CD4-positive, alpha-beta T cell (primary cell): ENCODE data around the gene PLP2. TPM values are rescaled to one million over a fixed set of nuclear protein-coding genes. Genes with fewer than 3 reads are reported as not detected.

Experiments
- ATAC-seq: fragments of 200-7000 bp; cut with Tn5 transposase; one replicate; pipeline ENCODE4 v1.10.0; 2022; ENCODE audit warnings: mild to moderate bottlenecking; ENCODE audit not compliant: poor library complexity
- CTCF ChIA-PET: fragments of 350-600 bp; sonication (Branson Sonifier 250); formaldehyde crosslinking; loops from one replicate; lab custom pipeline; 2021; ENCODE audit warnings: antibody characterized with exemption, inconsistent platforms; lab: Charles Lee
- POLR2A ChIA-PET: fragments of 350-600 bp; sonication (Branson Sonifier 250); formaldehyde crosslinking; loops from one replicate; lab custom pipeline; 2021; ENCODE audit warnings: antibody characterized with exemption, inconsistent platforms; lab: Charles Lee
- DNase-seq, 14 experiments: peaks; one replicate each; pipeline ENCODE4 v3.0.0-alpha.2; 2013 to 2020; ENCODE audit warnings: mixed read lengths in 2 of 14
- H3K27ac ChIP-seq, 2 donors: one replicate each; pipeline versions ENCODE4 v1.5.1 to v1.7.0; 2013; ENCODE audit warnings: low read length in 2 of 2, low read depth in 1 of 2, mild to moderate bottlenecking in 1 of 2
- H3K27me3 ChIP-seq, 2 experiments: 1 replicate in 1 of 2; 2 replicates in 1 of 2; pipeline versions ENCODE4 v1.6.1 to v1.7.0; 2013; ENCODE audit warnings: low read length in 2 of 2, control low read depth in 1 of 2, mild to moderate bottlenecking in 1 of 2, moderate library complexity in 1 of 2; ENCODE audit not compliant: insufficient read depth in 2 of 2, control insufficient read depth in 1 of 2
- H3K36me3 ChIP-seq: one replicate; pipeline ENCODE4 v1.6.1; 2013; ENCODE audit warnings: low read length, control low read depth; ENCODE audit not compliant: insufficient read depth
- H3K4me1 ChIP-seq: one replicate; pipeline ENCODE4 v1.6.1; 2013; ENCODE audit warnings: low read length, control low read depth; ENCODE audit not compliant: insufficient read depth
- H3K4me3 ChIP-seq: one replicate; pipeline ENCODE4 v1.5.1; 2013; ENCODE audit warnings: mild to moderate bottlenecking, low read length, moderate library complexity
- H3K9me3 ChIP-seq, 2 experiments: 1 replicate in 1 of 2; 2 replicates in 1 of 2; pipeline versions ENCODE4 v1.6.1 to v1.7.0; 2013; ENCODE audit warnings: low read length in 2 of 2, mild to moderate bottlenecking in 2 of 2, control low read depth in 1 of 2, moderate library complexity in 1 of 2; ENCODE audit not compliant: control insufficient read depth in 1 of 2, insufficient read depth in 1 of 2
- H3K27ac Mint-ChIP-seq: one replicate; pipeline ENCODE4 v1.8.0; 2020; ENCODE audit warnings: mixed read lengths
- H3K27me3 Mint-ChIP-seq: one replicate; pipeline ENCODE4 v1.8.0; 2021; ENCODE audit warnings: mixed read lengths
- H3K36me3 Mint-ChIP-seq: one replicate; pipeline ENCODE4 v1.8.0; 2021; ENCODE audit warnings: low read depth, mixed read lengths
- H3K4me1 Mint-ChIP-seq: one replicate; pipeline ENCODE4 v1.8.0; 2021; ENCODE audit warnings: low read depth, mixed read lengths
- H3K4me3 Mint-ChIP-seq: one replicate; pipeline ENCODE4 v1.8.0; 2020; ENCODE audit warnings: mild to moderate bottlenecking, mixed read lengths
- H3K9me3 Mint-ChIP-seq: one replicate; pipeline ENCODE4 v1.8.0; 2020; ENCODE audit warnings: mixed read lengths
- intact Hi-C, 2 experiments: fragments of 100-400 bp; cut with DNase I in 1 of 2; cut with micrococcal nuclease in 1 of 2; formaldehyde crosslinking; loops; one replicate each; pipeline versions ENCODE4 v1.15.1 to v1.9.0; 2023 to 2025; cut with DNase I, micrococcal nuclease
- total RNA-seq, 174 experiments: library from RNA in 2 of 174; stranded (reverse) in 2 of 174; gene quantifications; one replicate each; pipeline ENCODE4 v1.2.3 and lab custom pipeline; 2021 to 2026
- TF ChIP-seq, protein P1 (sequence below): fragments of 200-600 bp; IDR thresholded peaks from one replicate; pipeline ENCODE4 v1.8.0; 2022; ENCODE audit warnings: antibody characterized with exemption, mild to moderate bottlenecking

Gene PLP2
- total RNA-seq, 2 experiments from 2014 or later: 124 to 128 TPM

DNA sequence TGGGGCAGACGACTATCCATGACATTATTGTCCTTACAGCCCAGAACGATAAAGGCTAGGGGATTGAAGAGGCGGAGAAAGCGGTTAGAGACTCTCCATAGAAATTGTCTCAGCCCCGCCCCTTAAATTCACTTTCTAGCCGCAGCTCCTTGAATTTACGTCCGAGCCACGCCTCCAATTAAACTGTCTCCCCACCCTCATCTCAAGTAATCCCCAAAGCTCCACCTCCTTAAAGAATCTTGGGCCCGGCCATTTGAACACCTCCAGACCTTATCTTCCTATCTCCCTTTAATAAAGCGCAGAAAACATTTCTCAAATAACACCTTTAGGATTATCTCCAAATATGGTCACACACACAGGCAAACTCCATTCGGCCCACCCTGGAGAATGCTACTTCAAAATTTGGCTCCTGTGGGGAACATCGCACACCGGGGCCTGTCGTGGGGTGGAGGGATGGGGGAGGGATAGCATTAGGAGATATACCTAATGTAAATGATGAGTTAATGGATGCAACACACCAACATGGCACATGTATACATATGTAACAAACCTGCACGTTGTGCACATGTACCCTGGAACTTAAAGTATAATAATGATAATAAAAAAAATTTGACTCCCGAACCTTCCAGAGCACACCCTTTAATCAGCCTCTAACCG, 16.3 kb upstream of the PLP2 start:
- TF ChIP-seq, protein P1, sequence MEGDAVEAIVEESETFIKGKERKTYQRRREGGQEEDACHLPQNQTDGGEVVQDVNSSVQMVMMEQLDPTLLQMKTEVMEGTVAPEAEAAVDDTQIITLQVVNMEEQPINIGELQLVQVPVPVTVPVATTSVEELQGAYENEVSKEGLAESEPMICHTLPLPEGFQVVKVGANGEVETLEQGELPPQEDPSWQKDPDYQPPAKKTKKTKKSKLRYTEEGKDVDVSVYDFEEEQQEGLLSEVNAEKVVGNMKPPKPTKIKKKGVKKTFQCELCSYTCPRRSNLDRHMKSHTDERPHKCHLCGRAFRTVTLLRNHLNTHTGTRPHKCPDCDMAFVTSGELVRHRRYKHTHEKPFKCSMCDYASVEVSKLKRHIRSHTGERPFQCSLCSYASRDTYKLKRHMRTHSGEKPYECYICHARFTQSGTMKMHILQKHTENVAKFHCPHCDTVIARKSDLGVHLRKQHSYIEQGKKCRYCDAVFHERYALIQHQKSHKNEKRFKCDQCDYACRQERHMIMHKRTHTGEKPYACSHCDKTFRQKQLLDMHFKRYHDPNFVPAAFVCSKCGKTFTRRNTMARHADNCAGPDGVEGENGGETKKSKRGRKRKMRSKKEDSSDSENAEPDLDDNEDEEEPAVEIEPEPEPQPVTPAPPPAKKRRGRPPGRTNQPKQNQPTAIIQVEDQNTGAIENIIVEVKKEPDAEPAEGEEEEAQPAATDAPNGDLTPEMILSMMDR: no peak
- ATAC-seq (peak; percentile 31), DNase-seq (peak in 7 of 14 experiments; percentile 12 to 75 (median 57))
- Mint-ChIP-seq H3K36me3 (peaks cover 11% of the 10 kb centered on the region), H3K27ac (peak overlapping the region; percentile 99), H3K9me3 (no peaks in the 10 kb centered on the region), H3K4me3 (peak overlapping the region; percentile 94), H3K27me3 (no peaks in the 10 kb centered on the region), H3K4me1 (peaks cover 20% of the 10 kb centered on the region)
- intact Hi-C loops: no loop called here
- Histone ChIP-seq H3K27me3 (no peaks in the 10 kb centered on the region), H3K4me1 (peaks cover 14% of the 10 kb centered on the region), H3K9me3 (no peaks in the 10 kb centered on the region), H3K36me3 (no peaks in the 10 kb centered on the region), H3K27ac (peak overlapping the region; percentile 65 to 79), H3K4me3 (peak overlapping the region; percentile 61)
- POLR2A ChIA-PET: interaction anchor here (0.6 to 2.9 kb wide), 19 partner anchors 9 to 1923 kb away, joined by 3 to 25 read pairs (median 5); partner anchors contain the start of genes CLCN5, GRIPAP1, HDAC6 and OTUD5
- CTCF ChIA-PET: interaction anchor here (0.6 to 1.6 kb wide), 11 partner anchors 8 to 114 kb away, joined by 3 to 15 read pairs (median 4); partner anchors contain the start of genes GPKOW, PLP2 and PPP1R3F

DNA sequence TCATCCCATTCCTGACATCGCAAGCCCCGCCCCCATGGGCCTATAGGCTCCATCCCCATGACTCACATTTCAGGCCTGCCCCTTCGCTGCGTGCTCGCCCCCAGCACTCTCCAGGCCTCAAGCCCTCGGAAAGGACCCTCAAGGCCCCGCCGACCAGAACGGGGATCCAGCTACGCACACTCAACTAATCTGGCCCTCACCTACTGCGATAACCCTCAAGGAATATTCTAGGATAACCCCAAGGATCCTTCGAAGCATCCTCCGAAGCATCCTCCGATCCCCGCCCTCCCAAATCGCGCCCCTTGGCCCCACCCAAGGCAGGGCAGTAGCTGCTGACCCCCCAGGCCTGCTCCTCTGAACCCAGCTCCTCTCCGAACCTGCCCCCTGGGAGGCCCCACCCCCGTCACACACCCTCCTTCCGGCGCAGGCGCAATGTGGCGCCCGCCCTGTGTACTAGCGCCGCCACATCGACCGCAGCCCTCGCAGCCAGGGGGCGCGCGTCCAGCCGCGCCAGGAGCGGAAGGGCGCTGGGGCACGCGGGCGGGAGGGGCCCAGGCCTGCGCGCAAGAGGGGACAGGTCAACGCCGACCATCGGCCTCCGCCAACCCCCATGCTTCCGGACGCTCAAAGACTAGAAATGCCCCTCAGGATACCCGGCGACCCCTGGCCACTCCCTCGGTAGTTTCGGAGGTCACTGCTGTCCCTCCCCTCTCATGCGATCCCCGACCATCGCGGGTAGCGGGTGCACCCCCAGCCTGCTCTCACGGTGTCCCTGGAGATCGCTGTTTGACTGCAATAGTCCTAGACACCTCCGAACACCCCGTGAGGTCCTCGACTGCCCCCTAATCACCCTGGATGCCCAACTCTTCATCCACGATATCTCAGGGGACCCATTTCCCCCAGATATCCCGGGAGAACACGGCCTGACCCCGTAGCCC, 15.5 kb upstream of the PLP2 start:
- H3K36me3 ChIP-seq: no peaks in the 10 kb centered on the region
- TF ChIP-seq, protein P1: peak; percentile 61
- ATAC-seq: peak; percentile 91
- intact Hi-C loops: loop anchor here in 1 of 2 experiments (1.0 kb wide), 1 partner anchor 33 kb away; the partner anchor contains the start of gene GPKOW
- H3K4me1 ChIP-seq: peaks cover 14% of the 10 kb centered on the region
- Mint-ChIP-seq H3K4me1 (peaks cover 20% of the 10 kb centered on the region), H3K9me3 (no peaks in the 10 kb centered on the region), H3K27ac (peak overlapping the region; percentile 99), H3K27me3 (no peaks in the 10 kb centered on the region), H3K36me3 (peaks cover 11% of the 10 kb centered on the region), H3K4me3 (peak overlapping the region; percentile 94)
- H3K9me3 ChIP-seq: no peaks in the 10 kb centered on the region
- peak; percentile 74 to 92 (median 83) for DNase-seq
- POLR2A ChIA-PET: interaction anchor here (0.7 to 2.9 kb wide), 17 partner anchors 8 to 1924 kb away, joined by 3 to 25 read pairs (median 5); partner anchors contain the start of genes CLCN5, GRIPAP1, HDAC6 and OTUD5
- CTCF ChIA-PET: interaction anchor here (0.6 to 1.3 kb wide), 10 partner anchors 11 to 113 kb away, joined by 3 to 15 read pairs (median 4); partner anchors contain the start of genes GPKOW, PLP2 and PPP1R3F
- peak overlapping the region; percentile 61 for H3K4me3 ChIP-seq
- H3K27me3 ChIP-seq: no peaks in the 10 kb centered on the region
- H3K27ac ChIP-seq: peak overlapping the region; percentile 65 to 79

DNA sequence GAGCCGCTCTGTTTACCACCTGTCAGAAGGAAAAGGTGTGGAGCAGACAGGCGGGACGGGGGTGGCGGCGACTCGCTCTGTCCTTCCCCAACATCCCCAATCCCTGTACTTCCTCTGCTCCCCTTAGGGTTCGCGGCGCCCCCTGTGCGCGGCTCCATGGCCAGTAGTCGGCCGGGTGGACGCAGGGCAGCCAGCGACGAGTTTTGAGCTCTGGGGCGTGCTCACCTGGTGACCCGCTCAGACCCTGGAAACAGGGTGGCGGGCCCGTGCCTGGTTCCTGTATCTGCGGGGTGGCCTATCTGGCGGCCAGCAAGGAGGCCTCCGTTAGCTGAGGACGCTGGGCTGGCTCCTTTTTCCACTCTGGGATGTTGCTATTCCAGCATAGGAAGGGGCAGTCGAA, 14.5 kb upstream of the PLP2 start:
- Histone ChIP-seq H3K4me1 (peaks cover 14% of the 10 kb centered on the region), H3K9me3 (no peaks in the 10 kb centered on the region), H3K36me3 (no peaks in the 10 kb centered on the region), H3K4me3 (no peak overlapping the region), H3K27ac (no peak overlapping the region), H3K27me3 (no peaks in the 10 kb centered on the region)
- ChIA-PET CTCF (no interaction called here), POLR2A (interaction anchor here (1.6 kb wide), 1 partner anchor 56 kb away, joined by 8 read pairs; no protein-coding TSS in a partner anchor)
- intact Hi-C loops: no loop called here
- TF ChIP-seq, protein P1: no peak
- Mint-ChIP-seq H3K4me3 (no peak overlapping the region), H3K4me1 (peaks cover 20% of the 10 kb centered on the region), H3K9me3 (no peaks in the 10 kb centered on the region), H3K36me3 (peaks cover 11% of the 10 kb centered on the region), H3K27me3 (no peaks in the 10 kb centered on the region), H3K27ac (no peak overlapping the region)
- DNase-seq (no peak), ATAC-seq (no peak)
